IPS DF 4.7 (cell line): Measurements from ENCODE around the gene MAGEC2.

Experiments
- DNase-seq: peaks from one replicate; pipeline ENCODE4 v3.0.0-alpha.2; 2013; ENCODE audit warnings: low spot score; ENCODE audit errors: extremely low read depth

MAGEC2 gene

DNA sequence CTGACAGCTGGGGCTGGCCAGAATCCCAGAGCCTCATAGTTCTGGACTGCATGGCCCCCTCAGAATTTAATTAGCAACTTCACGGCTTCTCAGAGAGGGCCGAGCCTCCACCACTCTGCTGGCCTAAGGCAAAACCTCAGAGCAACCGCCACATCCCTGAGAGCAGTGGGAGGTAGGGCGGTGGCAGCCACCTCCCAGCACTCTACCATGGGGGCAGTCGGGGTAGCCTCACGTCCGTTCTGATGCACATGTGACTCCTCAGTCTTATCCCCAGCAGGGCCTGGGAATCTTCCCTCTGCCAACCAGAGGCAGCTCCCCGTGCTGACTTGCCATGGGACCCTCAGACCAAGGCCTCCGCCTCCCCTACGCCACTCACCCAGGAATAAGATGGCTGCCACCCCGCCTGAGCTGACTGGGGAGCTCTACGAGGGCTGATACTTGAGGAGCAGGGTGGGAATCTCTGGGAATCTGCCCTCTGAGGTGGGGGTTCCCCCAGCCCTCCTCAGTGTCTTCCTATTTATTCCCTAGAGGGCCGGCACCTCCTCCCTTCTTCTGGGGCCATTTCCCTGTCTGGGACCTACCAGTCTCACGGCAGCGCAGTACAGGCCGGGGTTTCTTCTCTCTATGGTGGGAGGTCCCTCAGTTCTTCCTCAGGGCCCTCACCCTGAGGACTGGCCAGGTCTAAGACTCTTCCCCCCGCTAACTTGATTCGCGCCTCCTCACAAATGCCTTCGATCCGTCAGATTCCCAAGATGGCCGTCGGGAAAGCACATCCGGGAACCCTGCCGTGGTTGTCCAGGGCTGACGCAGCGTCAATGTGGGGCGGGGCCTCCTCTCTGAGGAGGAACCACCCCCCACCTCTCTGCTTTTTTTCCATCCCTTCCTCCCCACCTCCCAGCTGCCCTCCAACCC, at the start of gene MAGEC2:
TSS of gene MAGEC2 (minus strand) at position 769 of the 912 bp plus-strand sequence. CDS start 1,303 bp downstream, outside the sequence.
- DNase-seq, result no peak

DNA sequence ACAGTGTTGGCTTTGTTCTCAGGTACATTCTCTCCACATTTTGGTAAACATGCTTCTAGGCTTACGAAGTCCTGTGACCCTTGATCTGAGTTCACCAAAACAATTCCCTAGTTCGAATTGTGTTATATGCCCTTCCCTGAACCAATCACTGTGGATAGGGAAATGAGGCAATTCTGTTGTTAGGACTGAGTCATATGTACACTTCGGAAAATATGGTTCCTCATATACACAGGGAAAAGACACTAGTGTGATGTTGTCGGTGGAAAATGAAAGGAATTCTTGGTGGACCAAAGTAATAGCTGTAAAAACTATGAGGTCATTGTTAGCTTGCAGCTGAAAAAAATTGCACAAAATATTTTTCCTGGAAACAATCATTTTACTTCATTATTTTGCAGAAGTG, 46.6 kb upstream of the MAGEC2 start:
- DNase-seq, result no peak

DNA sequence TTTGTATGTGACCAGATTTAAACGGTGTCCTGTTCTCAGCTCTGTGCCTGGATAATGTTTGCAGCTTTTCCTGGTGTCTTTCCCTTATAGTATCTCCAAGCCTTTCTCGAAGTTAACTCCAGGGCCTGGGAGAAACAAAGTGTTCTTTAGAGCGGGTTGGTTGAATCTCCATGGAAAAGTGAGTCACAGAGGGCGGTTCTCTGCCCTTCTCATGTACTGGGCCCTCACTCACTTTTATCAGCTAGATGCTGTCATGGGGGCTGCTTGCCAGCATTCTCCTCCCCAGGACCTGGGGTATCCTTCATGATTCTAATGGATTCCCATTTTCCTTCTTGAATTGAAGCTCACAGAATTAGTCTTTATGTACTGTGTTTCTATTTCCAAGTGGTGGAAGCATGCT, 46.1 kb upstream of the MAGEC2 start:
- no peak for DNase-seq

GRCh38 chrX:142250502-142250901, 45.4 kb upstream of the MAGEC2 start:
- DNase-seq, result no peak

DNA sequence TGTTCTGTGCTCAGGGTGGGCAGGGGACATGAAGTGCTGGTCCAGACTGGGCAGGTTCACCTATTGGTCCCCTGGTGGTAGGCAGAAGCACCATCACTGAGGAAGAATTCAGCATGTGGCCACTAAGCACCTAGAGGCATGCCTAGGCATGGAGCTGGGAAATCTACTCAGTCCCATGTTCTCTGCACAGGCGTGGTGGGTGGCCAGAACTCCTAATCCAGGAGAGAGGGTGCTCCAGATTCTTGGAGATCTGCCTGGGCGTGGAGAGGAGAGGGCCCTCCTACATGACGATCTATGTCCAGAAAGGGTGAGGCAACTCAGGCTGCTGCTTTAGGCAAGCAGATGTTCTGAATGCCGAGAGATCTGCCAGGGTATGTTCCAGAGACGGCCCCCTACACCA, 44.6 kb upstream of the MAGEC2 start:
- no peak for DNase-seq

DNA sequence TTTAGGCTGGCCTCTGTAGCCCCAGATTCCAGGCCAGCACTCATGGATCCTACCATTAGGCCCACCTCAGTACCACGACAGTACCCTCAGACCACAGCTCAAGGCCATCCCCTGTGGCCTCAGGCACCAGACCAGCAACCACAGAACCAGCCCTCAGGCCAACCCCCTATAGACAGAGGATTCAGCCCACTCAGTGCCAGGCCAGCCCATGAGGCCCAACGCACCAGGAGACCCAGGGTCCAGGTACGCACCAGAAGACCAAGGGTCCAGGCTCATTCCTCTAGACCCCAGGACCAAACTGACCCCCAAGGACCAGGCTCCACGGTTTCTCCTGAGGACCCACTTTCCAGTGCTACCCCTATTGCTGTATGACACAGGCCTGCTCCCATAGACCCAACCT, 39.5 kb upstream of the MAGEC2 start:
- no peak for DNase-seq

- DNase-seq, result no peak
These were observed 33.4 kb upstream of the MAGEC2 start for GRCh38 chrX:142238536-142238935.

DNA sequence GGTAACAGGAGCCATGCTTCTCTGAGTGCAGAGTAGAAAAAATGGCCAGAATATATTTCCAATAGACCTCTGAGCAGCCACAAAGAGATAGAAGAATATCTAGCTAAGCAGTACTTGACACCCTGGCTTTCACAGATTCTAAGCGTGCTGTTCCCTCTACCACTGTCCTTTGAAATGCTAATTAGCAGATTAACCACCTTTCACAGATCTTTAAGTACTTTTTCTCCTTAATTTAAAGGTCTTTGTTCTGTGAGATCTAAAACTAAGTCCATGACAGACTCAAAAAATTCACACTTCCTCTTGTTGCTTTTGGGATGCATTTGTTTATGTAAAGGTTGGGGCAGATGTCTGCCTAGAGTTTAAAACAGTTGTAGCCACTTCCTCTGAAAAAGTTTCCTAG, 28.3 kb upstream of the MAGEC2 start:
- DNase-seq, result peak; percentile 51

DNA sequence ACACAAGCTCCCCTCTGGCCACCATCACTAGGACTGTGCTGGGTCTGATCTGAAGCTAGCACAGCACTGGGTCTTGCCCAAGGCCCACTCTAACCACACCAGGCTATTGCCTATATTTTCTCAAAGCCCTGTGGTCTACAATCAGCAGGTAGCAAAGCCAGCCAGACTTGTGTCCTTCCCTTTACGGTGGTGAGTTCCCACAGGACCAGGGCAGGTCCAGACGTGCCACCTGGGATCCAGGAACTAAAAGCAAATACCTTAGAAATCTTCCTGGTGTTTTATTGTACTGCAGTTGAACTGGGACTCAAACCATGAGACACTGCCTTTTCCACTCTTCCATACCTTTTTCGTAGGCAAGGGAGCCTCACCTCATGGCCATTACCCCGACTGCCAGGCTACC, 9.0 kb upstream of the MAGEC2 start:
- no peak for DNase-seq

DNA sequence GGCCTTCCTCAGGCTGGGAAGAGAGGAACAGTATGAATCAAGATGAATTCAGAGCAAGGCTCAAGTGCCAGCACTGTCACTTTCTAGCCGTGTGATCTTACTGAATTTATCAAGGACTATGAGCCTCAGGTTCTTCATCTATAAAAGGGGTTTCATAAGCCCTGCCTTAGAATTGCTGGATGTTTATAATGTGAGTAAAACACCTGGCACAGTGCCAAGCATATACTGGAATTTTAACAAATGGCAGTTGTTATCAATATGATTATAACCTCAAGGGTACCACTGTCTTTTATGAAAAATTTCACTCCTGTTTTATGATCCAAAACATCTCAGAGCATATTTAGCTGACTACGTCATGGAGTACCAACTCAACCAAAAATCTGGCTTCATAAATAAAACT, 4.0 kb downstream of the MAGEC2 start:
- no peak for DNase-seq

DNA sequence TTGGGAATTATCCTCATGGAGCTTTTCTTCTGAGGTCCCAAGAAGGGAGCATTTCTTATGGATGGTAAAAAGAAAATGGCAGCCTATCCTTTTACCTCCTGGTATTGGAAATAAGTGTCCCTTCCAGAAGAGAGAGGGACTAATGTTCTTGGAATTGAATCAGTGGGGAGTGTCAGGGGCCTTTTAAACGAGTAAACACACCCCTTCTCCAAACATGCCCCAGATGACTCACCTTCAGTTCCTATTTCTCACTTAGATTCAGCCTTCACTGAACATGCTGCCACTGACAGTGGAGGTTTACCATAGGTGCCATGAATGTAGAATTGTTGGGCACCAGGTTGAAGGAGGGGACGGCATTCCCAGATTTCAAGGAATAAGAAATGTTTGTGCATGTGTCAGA, 19.0 kb downstream of the MAGEC2 start:
- no peak for DNase-seq

DNA sequence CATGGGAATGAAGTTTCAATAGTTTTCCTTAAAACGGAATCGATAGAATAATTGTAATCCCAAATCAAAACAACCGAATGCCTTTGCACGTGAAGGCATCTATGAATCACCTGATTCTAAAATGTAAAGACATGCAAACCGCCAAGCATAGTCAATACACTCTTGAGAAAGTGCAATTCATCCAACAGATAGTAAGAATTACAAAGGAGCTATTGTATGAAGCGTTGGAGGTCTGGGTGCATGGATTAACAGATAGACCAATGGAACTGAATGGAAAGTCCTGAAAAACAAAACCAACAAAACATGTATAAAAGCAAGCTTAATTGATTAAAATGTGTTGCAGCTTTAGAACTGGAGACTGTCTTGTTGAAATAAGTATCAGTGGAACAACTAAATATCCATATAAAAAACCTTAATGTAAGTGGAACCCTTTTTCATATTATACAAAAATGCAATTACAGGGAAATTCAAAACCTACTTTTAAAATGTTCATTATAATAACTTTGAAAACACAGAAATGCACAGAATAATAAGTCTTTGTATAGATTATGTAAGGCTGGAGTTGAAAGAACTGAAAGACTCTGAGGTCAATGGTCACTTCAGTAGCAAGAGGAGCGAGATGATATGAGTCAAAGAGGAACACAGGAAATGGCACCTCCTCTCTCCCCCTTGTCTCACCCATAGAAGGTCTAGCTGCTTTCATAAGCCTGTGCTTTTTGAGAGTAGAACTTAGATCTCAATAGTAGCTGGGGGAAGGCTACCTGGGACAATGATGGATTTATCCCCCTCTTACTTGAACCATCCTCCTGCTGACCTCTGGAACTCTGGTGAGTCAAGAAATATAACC, 20.1 kb downstream of the MAGEC2 start:
- no peak for DNase-seq

- no peak for DNase-seq
These were observed 48.5 kb downstream of the MAGEC2 start for GRCh38 chrX:142156567-142156966.
